Ishikawa (cell line): ENCODE results near the gene TAS2R30.

Experiments
- CEBPB ChIP-seq: IDR thresholded peaks from 2 replicates; pipeline ENCODE4 v1.6.1; 2012
- CREB1 ChIP-seq: IDR thresholded peaks from 2 replicates; pipeline ENCODE4 v1.6.1; 2012; ENCODE audit warnings: low read depth
- EGR1 ChIP-seq: IDR thresholded peaks from 2 replicates; pipeline ENCODE4 v1.6.1; 2012
- EP300 ChIP-seq: IDR thresholded peaks from 2 replicates; pipeline ENCODE4 v1.6.1; 2012; ENCODE audit warnings: borderline replicate concordance
- FOXM1 ChIP-seq: IDR thresholded peaks from 2 replicates; pipeline ENCODE4 v1.6.1; 2012; ENCODE audit warnings: low read depth, borderline replicate concordance
- NFIC ChIP-seq: IDR thresholded peaks from 2 replicates; pipeline ENCODE4 v1.6.1; 2012
- RAD21 ChIP-seq: IDR thresholded peaks from 2 replicates; pipeline ENCODE4 v1.6.1; 2012; ENCODE audit warnings: low read depth
- TAF1 ChIP-seq: IDR thresholded peaks from 2 replicates; pipeline ENCODE4 v1.6.1; 2012; ENCODE audit warnings: low read depth, mild to moderate bottlenecking
- TCF12 ChIP-seq: IDR thresholded peaks from 2 replicates; pipeline ENCODE4 v1.6.1; 2012; ENCODE audit warnings: low read depth
- TEAD4 ChIP-seq: IDR thresholded peaks from 2 replicates; pipeline ENCODE4 v1.6.1; 2012
- YY1 ChIP-seq: IDR thresholded peaks from 2 replicates; pipeline ENCODE4 v1.6.1; 2012; ENCODE audit warnings: low read depth
- ZBTB7A ChIP-seq: IDR thresholded peaks from 2 replicates; pipeline ENCODE4 v1.6.1; 2012; ENCODE audit warnings: low read depth
- TF ChIP-seq, protein P1 (sequence below): IDR thresholded peaks from 2 replicates; pipeline ENCODE4 v1.6.1; 2012
- TF ChIP-seq, protein P2 (sequence below): IDR thresholded peaks from 2 replicates; pipeline ENCODE4 v1.6.1; 2012; ENCODE audit warnings: low read depth, mild to moderate bottlenecking
- TF ChIP-seq, protein P3 (sequence below): IDR thresholded peaks from 2 replicates; pipeline ENCODE4 v1.6.1; 2012

TAS2R30 gene

DNA sequence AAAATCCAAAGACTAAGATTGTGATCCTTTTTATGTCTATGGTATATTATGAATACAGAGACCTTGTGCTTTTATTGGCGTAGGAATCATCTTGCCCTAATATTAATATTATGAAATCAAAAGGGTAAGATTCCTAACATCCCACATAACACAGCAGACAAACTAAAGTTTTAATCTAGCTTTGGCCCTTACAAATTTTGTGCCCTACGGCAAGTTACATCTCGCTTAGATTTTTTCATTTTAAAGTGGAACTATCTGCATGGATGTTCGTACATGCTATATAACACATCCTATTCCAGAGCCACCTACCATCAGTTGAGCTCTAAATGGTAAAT is 36.3 kb upstream of the TAS2R30 start:
- TF ChIP-seq, protein P1, sequence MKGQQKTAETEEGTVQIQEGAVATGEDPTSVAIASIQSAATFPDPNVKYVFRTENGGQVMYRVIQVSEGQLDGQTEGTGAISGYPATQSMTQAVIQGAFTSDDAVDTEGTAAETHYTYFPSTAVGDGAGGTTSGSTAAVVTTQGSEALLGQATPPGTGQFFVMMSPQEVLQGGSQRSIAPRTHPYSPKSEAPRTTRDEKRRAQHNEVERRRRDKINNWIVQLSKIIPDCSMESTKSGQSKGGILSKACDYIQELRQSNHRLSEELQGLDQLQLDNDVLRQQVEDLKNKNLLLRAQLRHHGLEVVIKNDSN, result no peak
- TF ChIP-seq FOXM1 (no peak), YY1 (no peak)
- TF ChIP-seq, protein P2, sequence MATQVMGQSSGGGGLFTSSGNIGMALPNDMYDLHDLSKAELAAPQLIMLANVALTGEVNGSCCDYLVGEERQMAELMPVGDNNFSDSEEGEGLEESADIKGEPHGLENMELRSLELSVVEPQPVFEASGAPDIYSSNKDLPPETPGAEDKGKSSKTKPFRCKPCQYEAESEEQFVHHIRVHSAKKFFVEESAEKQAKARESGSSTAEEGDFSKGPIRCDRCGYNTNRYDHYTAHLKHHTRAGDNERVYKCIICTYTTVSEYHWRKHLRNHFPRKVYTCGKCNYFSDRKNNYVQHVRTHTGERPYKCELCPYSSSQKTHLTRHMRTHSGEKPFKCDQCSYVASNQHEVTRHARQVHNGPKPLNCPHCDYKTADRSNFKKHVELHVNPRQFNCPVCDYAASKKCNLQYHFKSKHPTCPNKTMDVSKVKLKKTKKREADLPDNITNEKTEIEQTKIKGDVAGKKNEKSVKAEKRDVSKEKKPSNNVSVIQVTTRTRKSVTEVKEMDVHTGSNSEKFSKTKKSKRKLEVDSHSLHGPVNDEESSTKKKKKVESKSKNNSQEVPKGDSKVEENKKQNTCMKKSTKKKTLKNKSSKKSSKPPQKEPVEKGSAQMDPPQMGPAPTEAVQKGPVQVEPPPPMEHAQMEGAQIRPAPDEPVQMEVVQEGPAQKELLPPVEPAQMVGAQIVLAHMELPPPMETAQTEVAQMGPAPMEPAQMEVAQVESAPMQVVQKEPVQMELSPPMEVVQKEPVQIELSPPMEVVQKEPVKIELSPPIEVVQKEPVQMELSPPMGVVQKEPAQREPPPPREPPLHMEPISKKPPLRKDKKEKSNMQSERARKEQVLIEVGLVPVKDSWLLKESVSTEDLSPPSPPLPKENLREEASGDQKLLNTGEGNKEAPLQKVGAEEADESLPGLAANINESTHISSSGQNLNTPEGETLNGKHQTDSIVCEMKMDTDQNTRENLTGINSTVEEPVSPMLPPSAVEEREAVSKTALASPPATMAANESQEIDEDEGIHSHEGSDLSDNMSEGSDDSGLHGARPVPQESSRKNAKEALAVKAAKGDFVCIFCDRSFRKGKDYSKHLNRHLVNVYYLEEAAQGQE, result no peak

DNA sequence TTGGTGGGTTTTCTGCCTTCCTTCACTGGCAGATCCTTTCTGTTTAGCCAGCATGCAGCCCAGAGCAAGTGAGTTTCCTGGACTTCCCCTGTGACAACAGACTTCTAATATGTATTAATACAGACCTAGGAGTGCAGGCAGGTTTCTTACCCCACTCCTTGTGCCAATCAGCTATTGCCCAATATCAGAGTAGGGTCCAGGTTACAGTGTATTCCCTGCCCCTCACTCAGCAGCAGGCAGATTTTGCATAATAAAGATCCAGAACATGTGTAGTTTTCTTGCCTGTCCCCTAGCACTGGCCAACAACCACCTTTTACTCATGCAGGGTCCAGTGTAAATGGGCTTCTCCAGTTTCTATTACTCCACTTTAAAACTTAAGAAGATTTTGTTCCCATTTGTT is 31.9 kb upstream of the TAS2R30 start:
- TF ChIP-seq EP300 (no peak), TEAD4 (no peak), TAF1 (no peak), RAD21 (no peak), TCF12 (no peak), ZBTB7A (no peak), FOXM1 (no peak), CEBPB (no peak), EGR1 (no peak), NFIC (no peak), YY1 (no peak), CREB1 (no peak)
- TF ChIP-seq, protein P1, result no peak
- TF ChIP-seq, protein P2, result no peak
- TF ChIP-seq, protein P3, sequence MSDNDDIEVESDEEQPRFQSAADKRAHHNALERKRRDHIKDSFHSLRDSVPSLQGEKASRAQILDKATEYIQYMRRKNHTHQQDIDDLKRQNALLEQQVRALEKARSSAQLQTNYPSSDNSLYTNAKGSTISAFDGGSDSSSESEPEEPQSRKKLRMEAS, result no peak

DNA sequence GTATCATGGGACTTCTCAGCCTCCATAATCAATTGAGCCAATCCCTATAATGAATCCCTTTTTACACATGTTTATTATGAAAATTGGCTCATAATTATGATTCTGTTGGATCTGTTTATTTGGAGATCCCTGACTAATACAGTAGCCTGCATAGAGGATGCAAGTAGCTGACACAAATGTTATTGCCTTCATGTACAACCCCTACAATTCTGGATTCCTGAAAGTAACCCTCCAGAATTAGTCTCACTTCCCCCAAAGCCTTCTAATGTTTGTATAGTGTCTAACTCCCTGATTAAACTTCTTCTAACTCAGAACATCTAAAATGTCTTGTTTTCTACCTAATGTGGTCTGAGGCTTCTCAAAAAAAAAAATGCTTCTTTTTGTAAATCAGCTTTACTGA is 29.9 kb upstream of the TAS2R30 start:
- TF ChIP-seq YY1, result no peak
- TF ChIP-seq ZBTB7A, result no peak
- no peak for TF ChIP-seq TCF12
- no peak for TF ChIP-seq CREB1
- TF ChIP-seq, protein P3, result no peak
- TF ChIP-seq, protein P2, result no peak
- no peak for TF ChIP-seq RAD21
- no peak for TF ChIP-seq FOXM1
- no peak for TF ChIP-seq TEAD4
- no peak for TF ChIP-seq TAF1
- no peak for TF ChIP-seq EGR1
- no peak for TF ChIP-seq CEBPB
- TF ChIP-seq, protein P1, result no peak
- TF ChIP-seq NFIC, result no peak
- no peak for TF ChIP-seq EP300

DNA sequence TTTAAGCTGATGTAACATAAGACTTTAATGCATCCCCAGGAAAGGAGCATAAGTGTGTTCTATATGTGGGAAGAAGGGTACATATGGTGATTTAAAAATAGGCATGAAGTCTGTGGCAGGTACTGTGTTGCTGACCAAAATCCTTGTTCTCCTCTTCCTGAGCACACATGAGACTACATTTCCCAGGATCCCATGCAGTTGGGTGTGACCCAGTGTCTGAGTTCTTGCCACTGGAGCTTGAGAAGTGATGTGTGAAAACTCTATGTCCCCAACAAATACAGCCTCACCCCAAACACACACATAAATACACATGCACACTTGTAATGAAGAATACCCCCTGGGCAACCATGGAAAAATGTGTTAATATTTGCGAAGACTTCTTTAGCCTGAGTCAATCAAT is 28.1 kb upstream of the TAS2R30 start:
- TF ChIP-seq EP300 (no peak), CREB1 (no peak), TCF12 (no peak), TAF1 (no peak), YY1 (no peak), TEAD4 (no peak), ZBTB7A (no peak), RAD21 (no peak), FOXM1 (no peak)
- TF ChIP-seq, protein P3, result no peak
